ENCODE data around the gene PALLD.

PALLD gene

GRCh38 chr4:168717847-168718246 is 221.0 kb downstream of the PALLD start:
- H3K4me3 ChIP-seq (ENCODE audit: low read depth, low read length) = no peak overlapping the region
- TF ChIP-seq, protein P1, sequence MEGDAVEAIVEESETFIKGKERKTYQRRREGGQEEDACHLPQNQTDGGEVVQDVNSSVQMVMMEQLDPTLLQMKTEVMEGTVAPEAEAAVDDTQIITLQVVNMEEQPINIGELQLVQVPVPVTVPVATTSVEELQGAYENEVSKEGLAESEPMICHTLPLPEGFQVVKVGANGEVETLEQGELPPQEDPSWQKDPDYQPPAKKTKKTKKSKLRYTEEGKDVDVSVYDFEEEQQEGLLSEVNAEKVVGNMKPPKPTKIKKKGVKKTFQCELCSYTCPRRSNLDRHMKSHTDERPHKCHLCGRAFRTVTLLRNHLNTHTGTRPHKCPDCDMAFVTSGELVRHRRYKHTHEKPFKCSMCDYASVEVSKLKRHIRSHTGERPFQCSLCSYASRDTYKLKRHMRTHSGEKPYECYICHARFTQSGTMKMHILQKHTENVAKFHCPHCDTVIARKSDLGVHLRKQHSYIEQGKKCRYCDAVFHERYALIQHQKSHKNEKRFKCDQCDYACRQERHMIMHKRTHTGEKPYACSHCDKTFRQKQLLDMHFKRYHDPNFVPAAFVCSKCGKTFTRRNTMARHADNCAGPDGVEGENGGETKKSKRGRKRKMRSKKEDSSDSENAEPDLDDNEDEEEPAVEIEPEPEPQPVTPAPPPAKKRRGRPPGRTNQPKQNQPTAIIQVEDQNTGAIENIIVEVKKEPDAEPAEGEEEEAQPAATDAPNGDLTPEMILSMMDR (IDR thresholded peaks at IDR 0.05; ENCODE audit: low read depth, low read length) = no peak

GRCh38 chr4:168719725-168720124 is 222.9 kb downstream of the PALLD start:
- no peak overlapping the region for H3K4me3 ChIP-seq (ENCODE audit: low read depth, low read length)
- TF ChIP-seq, protein P1 (IDR thresholded peaks at IDR 0.05; ENCODE audit: low read depth, low read length) = no peak

DNA sequence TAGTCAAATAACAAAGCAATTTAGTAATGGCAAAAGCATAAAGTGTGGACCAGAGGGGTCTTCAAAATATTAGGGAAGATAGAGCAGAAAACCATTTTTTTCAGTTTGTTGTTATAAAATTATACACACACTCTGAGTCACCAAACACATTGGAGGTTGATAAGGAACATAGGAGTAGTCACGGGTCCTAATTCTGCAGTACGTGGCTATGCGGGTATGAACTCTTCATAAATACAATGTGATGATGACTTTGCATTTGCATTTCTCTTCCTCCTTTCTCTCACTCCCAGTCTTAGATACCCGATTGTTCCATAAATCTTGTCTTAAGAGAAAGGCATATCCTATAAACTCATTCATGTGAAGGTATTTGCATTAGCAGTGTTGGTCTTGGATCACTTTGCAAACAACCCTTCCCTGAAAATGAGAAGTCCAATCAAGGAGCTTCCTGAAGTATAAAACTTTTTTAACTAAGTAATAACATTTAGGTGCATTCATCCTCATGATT is 223.6 kb downstream of the PALLD start:
- TF ChIP-seq, protein P1 (IDR thresholded peaks at IDR 0.05; ENCODE audit: low read depth, low read length) = no peak
- no peak overlapping the region for H3K4me3 ChIP-seq (ENCODE audit: low read depth, low read length)

GRCh38 chr4:168722391-168722790 is 225.5 kb downstream of the PALLD start:
- TF ChIP-seq, protein P1 (IDR thresholded peaks at IDR 0.05; ENCODE audit: low read depth, low read length) = no peak
- 0 out of 2 replicates have a peak overlapping the region, but pooled peaks have one; percentile 4 for H3K4me3 ChIP-seq (ENCODE audit: low read depth, low read length)

- TF ChIP-seq, protein P1 (IDR thresholded peaks at IDR 0.05; ENCODE audit: low read depth, low read length) = no peak
- no peak overlapping the region for H3K4me3 ChIP-seq (ENCODE audit: low read depth, low read length)
These were observed 226.2 kb downstream of the PALLD start for GRCh38 chr4:168723020-168723419.

GRCh38 chr4:168723569-168723968 is 226.7 kb downstream of the PALLD start:
- H3K4me3 ChIP-seq (ENCODE audit: low read depth, low read length) = no peak overlapping the region
- TF ChIP-seq, protein P1 (IDR thresholded peaks at IDR 0.05; ENCODE audit: low read depth, low read length) = no peak

GRCh38 chr4:168724243-168724642 is 227.4 kb downstream of the PALLD start:
- H3K4me3 ChIP-seq (ENCODE audit: low read depth, low read length) = no peak overlapping the region
- TF ChIP-seq, protein P1 (IDR thresholded peaks at IDR 0.05; ENCODE audit: low read depth, low read length) = no peak

Measured in WI38 (cell line).